Natural killer cell treated with Interleukin-12 subunit alpha and Interleukin-12 subunit beta and Interleukin-15 and Interleukin-18, amount 100 ng/mL, for 72 hours (primary cell): ENCODE measurements around the gene SULT1C2. TPM values are rescaled to one million over a fixed set of nuclear protein-coding genes. Genes with fewer than 3 reads are reported as not detected.
A peak's percentile ranks its signal among the peaks of the same experiment; 100 is the strongest.

ENCODE experiments used
- ATAC-seq, 2 donors: fragments of 150-1000 bp; cut with Tn5 transposase in 1 of 2; sonication (Bioruptor Pico), chemical (Tn5 transposase) in 1 of 2; 2 replicates each; pipeline ENCODE4 v1.10.0; 2021
- DNase-seq: peaks from one replicate; pipeline ENCODE4 v3.0.0; 2022; ENCODE audit warnings: low spot score
- H3K27ac Mint-ChIP-seq, 2 donors: 1 replicate in 1 of 2; 2 replicates in 1 of 2; pipeline ENCODE4 v1.8.0; 2022; ENCODE audit warnings: mixed read lengths in 2 of 2, mild to moderate bottlenecking in 1 of 2, moderate library complexity in 1 of 2
- H3K27me3 Mint-ChIP-seq, 2 donors: 1 replicate in 1 of 2; 2 replicates in 1 of 2; pipeline ENCODE4 v1.8.0; 2022; ENCODE audit warnings: mixed read lengths in 2 of 2
- H3K36me3 Mint-ChIP-seq: one replicate; pipeline ENCODE4 v1.8.0; 2022; ENCODE audit warnings: mixed read lengths
- H3K4me1 Mint-ChIP-seq, 2 donors: 1 replicate in 1 of 2; 2 replicates in 1 of 2; pipeline ENCODE4 v1.8.0; 2022; ENCODE audit warnings: low read depth in 2 of 2, mixed read lengths in 2 of 2, mild to moderate bottlenecking in 1 of 2
- H3K4me3 Mint-ChIP-seq: one replicate; pipeline ENCODE4 v1.8.0; 2022; ENCODE audit warnings: mixed read lengths
- H3K9me3 Mint-ChIP-seq: 2 replicates; pipeline ENCODE4 v1.8.0; 2022; ENCODE audit warnings: mixed read lengths
- total RNA-seq, 2 donors: library from RNA; stranded (reverse); gene quantifications; one replicate each; pipeline ENCODE4 v1.2.3, GENCODE V29; 2022

Gene SULT1C2
- total RNA-seq, result not detected

DNA sequence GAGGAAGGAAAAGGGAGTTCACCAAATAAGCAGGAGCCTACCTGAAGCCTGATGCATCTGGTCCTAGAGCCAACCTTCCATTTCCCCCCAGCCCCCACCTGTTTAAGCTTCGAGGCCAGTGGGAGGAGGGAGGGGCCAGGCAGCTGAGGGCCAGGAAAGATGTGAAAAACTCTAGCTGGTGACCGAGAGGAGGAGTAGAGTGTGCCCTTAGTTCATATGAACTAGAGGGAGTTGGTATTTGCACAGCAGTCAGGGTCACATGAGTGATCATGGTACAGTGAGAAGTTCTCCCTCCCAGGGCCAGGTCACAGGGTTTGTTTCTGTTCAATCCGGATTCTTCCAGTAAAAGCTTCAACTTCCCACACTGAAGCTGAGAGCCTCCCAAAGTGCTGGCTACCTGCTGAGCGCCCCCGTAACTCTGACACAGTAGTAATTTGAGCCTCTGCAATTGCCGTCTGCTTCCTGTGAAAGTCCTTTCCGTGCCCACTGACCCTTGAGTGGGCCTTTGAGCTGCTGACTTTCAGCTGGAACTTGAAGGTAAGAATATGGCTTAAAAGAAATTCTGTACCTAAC lies at the start of gene SULT1C2:
TSS of gene SULT1C2 (plus strand) at position 362 of the 573 bp plus-strand sequence. CDS start 4,773 bp downstream, outside the sequence.
- ATAC-seq (peak in 1 of 2 donors; percentile 32), DNase-seq (no peak)
- Mint-ChIP-seq H3K4me3 (no peak within 1 kb of the TSS), H3K27me3 (peaks cover 14 to 17% of the 10 kb centered on the region in 2 donors), H3K9me3 (peaks cover 3% of the 10 kb centered on the region), H3K4me1 (no peaks in the 10 kb centered on the region), H3K27ac (no peak within 1 kb of the TSS), H3K36me3 (no peaks in the 10 kb centered on the region)

- Mint-ChIP-seq H3K36me3 (no peaks in the 10 kb centered on the region), H3K27me3 (peaks cover 0 to 2% of the 10 kb centered on the region in 2 donors), H3K4me3 (no peak within 1 kb of the TSS), H3K27ac (no peak within 1 kb of the TSS), H3K9me3 (peaks cover 3% of the 10 kb centered on the region), H3K4me1 (no peaks in the 10 kb centered on the region)
- no peak for DNase-seq
- no peak for ATAC-seq
These were observed 48.9 kb upstream of the SULT1C2 start, which contains the start of gene SULT1C3 for GRCh38 chr2:108239786-108240185. TSS of gene SULT1C3 (plus strand) at chr2:108239968. CDS start at chr2:108247195, 7,227 bp downstream.

- H3K36me3 Mint-ChIP-seq, result no peaks in the 10 kb centered on the region
- no peaks in the 10 kb centered on the region for H3K9me3 Mint-ChIP-seq
- DNase-seq, result no peak
- no peak overlapping the region for H3K27ac Mint-ChIP-seq
- H3K27me3 Mint-ChIP-seq, result no peaks in the 10 kb centered on the region
- H3K4me1 Mint-ChIP-seq, result no peaks in the 10 kb centered on the region
- H3K4me3 Mint-ChIP-seq, result no peak overlapping the region
- no peak for ATAC-seq
These were observed 47.7 kb upstream of the SULT1C2 start for GRCh38 chr2:108240966-108241365.

DNA sequence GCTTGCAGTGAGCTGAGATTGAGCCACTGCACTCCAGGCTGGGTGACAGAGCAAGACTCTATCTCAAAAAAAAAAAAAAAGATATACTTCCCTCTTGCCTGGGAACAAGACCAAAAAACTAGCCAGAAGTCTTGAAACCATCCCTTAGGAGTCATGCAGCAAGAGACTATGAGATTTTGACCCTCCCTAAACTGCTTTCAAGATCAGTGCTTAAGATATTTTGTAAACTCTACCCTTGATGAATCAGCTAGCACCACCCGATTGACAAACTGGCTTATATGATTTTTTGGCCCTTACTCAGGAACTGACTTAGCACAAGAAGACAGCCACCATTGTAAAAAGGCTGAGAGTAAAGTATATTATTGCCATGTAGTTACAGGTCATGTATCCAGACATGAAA lies 45.1 kb upstream of the SULT1C2 start:
- DNase-seq (no peak), ATAC-seq (no peak)
- no peak overlapping the region for H3K27ac Mint-ChIP-seq
- H3K4me1 Mint-ChIP-seq, result no peaks in the 10 kb centered on the region
- H3K36me3 Mint-ChIP-seq, result no peaks in the 10 kb centered on the region
- no peak overlapping the region for H3K4me3 Mint-ChIP-seq
- no peaks in the 10 kb centered on the region for H3K27me3 Mint-ChIP-seq
- no peaks in the 10 kb centered on the region for H3K9me3 Mint-ChIP-seq

DNA sequence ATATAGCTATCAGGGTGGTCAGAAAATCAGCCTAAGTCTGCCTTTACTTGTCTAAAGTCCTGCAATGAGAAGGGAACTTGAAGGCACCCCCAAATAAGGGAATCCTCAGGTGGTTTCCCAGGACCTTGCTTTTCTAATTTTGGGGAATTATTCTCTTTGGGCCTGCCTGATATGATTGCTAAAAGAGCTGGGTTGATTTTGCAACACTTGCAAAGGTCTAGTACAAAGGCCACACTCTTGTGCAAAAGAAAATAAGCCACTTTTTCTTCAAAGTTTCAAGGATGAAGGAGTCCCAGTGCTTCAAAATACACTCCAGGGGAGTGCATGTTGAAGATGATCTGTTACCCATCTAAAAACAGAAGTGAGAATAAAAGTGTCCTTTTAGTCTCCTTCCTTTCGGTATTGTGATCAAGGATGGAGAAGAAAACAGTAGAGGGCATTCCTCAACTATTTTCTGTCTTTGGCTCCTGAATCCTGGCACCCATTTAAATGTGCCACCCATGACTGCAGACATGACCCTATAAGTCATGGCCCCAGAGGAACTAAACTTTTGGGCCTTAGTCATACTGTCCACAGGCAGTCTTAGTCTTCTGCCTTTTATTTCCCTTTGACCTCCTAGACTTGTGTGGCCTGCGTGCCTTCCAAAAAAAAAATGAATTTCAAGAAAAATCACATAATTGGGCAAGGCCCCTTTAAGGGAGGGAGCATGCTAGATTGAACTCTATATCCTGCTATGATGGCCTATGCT lies 43.9 kb upstream of the SULT1C2 start:
- Mint-ChIP-seq H3K9me3 (no peaks in the 10 kb centered on the region), H3K27me3 (no peaks in the 10 kb centered on the region), H3K36me3 (no peaks in the 10 kb centered on the region)

DNA sequence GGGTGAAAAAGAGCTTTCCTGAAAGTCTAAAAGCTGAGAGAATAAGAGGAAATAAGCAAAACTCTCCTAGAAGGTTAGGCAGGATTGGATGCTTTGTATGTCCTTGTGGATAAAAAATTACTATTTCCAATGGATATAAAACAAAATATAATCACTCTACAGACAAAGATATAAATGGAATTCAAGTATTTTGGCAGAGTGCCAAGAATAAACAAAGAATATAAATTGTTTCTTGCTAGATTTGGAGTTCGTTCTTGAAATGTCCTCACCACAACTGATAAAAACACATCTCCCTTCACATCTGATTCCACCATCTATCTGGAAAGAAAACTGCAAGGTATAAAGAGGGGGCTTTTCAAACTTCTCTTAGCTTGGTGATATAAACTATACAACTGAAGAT lies 35.6 kb upstream of the SULT1C2 start:
- ATAC-seq (no peak), DNase-seq (no peak)
- Mint-ChIP-seq H3K4me3 (no peak overlapping the region), H3K9me3 (no peaks in the 10 kb centered on the region), H3K27ac (no peak overlapping the region), H3K27me3 (peaks cover 3 to 24% of the 10 kb centered on the region in 2 donors), H3K36me3 (no peaks in the 10 kb centered on the region), H3K4me1 (no peaks in the 10 kb centered on the region)

More for the DNA sequence above, 43.9 kb upstream of the SULT1C2 start:
- H3K27ac Mint-ChIP-seq, result no peak overlapping the region
- H3K4me1 Mint-ChIP-seq, result no peaks in the 10 kb centered on the region
- H3K4me3 Mint-ChIP-seq, result no peak overlapping the region
- no peak for ATAC-seq
- no peak for DNase-seq

- no peaks in the 10 kb centered on the region for H3K36me3 Mint-ChIP-seq
- H3K4me3 Mint-ChIP-seq, result no peak overlapping the region
- peaks cover 3 to 11% of the 10 kb centered on the region in 2 donors for H3K27me3 Mint-ChIP-seq
- DNase-seq, result no peak
- no peak for ATAC-seq
- H3K4me1 Mint-ChIP-seq, result no peaks in the 10 kb centered on the region
- no peak overlapping the region for H3K27ac Mint-ChIP-seq
- no peaks in the 10 kb centered on the region for H3K9me3 Mint-ChIP-seq
These were observed 30.9 kb upstream of the SULT1C2 start for GRCh38 chr2:108257757-108258331.

DNA sequence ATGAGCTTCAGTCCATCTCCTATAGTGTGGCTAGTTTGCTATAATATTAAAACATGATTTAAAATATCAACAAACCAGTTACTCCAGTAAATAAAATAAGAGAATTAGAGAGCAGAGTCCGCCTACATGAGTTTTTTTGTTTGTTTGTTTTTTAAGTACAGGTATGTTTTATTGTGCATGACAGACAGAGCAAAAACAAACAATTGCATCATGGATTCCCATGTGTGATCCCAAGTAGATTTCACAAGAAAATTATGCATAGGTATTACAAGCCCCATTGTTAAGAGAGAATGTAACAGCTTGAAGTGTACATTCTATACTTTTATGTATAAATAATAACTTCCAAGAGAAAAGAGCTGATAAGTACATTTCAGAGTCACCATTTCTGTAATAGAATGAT lies 27.9 kb upstream of the SULT1C2 start:
- ATAC-seq, result no peak
- no peak for DNase-seq
- H3K9me3 Mint-ChIP-seq, result no peaks in the 10 kb centered on the region

DNA sequence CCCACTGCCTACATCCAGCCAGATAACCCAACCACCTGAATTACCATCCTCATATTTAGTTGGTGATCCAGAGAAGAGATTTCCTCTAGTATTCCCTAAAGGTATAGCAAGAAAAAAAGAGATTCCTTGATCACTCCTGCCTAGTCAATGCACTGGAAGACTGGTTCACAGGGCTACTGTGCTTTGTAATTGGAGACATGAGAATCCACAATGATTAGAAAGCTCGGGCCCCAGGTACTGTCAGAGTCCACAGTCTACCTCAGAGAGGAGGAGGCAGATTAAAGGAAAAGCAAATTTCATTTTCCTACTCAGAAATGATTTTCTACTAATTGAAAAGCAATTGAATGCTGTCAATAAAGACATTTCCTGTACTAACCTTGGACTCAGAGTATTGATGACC lies 26.7 kb upstream of the SULT1C2 start:
- no peaks in the 10 kb centered on the region for H3K9me3 Mint-ChIP-seq
- no peak for ATAC-seq

More for the DNA sequence above, 27.9 kb upstream of the SULT1C2 start:
- H3K36me3 Mint-ChIP-seq, result no peaks in the 10 kb centered on the region
- peaks cover 0 to 9% of the 10 kb centered on the region in 2 donors for H3K27me3 Mint-ChIP-seq
- H3K4me3 Mint-ChIP-seq, result no peak overlapping the region
- H3K4me1 Mint-ChIP-seq, result no peaks in the 10 kb centered on the region
- no peak overlapping the region for H3K27ac Mint-ChIP-seq

GRCh38 chr2:108263401-108263800 lies 25.3 kb upstream of the SULT1C2 start:
- no peaks in the 10 kb centered on the region for H3K36me3 Mint-ChIP-seq
- no peak overlapping the region for H3K4me3 Mint-ChIP-seq
- DNase-seq (no peak), ATAC-seq (no peak)
- no peak overlapping the region for H3K27ac Mint-ChIP-seq
- peaks cover 3 to 9% of the 10 kb centered on the region in 2 donors for H3K27me3 Mint-ChIP-seq
- no peaks in the 10 kb centered on the region for H3K9me3 Mint-ChIP-seq
- no peaks in the 10 kb centered on the region for H3K4me1 Mint-ChIP-seq

More for the DNA sequence above, 26.7 kb upstream of the SULT1C2 start:
- peaks cover 3 to 9% of the 10 kb centered on the region in 2 donors for H3K27me3 Mint-ChIP-seq
- H3K27ac Mint-ChIP-seq, result no peak overlapping the region
- no peak for DNase-seq
- no peaks in the 10 kb centered on the region for H3K36me3 Mint-ChIP-seq
- H3K4me3 Mint-ChIP-seq, result no peak overlapping the region
- H3K4me1 Mint-ChIP-seq, result no peaks in the 10 kb centered on the region

DNA sequence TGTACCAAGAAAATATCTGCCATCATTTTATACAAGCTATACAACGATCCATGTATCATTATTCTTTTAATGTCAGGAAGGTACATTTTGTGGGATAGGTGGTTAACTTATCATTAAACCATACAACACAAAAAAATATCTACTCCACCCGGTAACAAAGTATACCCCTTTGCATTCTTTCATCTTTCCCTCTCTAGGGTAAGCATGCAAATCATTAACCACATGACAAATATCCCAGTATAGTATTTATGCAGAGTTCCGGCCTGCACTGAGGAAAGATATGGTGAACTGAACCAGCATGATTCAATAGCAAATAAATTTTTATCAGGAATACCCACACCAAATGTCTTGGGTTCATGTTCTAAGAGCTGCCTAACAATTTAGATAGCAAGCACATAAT lies 22.5 kb upstream of the SULT1C2 start:
- Mint-ChIP-seq H3K27me3 (peaks cover 3 to 13% of the 10 kb centered on the region in 2 donors), H3K4me3 (no peak overlapping the region), H3K4me1 (no peaks in the 10 kb centered on the region), H3K27ac (no peak overlapping the region), H3K9me3 (no peaks in the 10 kb centered on the region), H3K36me3 (no peaks in the 10 kb centered on the region)
- DNase-seq (no peak), ATAC-seq (no peak)

GRCh38 chr2:108267101-108267500 lies 21.6 kb upstream of the SULT1C2 start:
- Mint-ChIP-seq H3K27ac (no peak overlapping the region), H3K36me3 (no peaks in the 10 kb centered on the region), H3K4me1 (no peaks in the 10 kb centered on the region), H3K9me3 (no peaks in the 10 kb centered on the region), H3K4me3 (no peak overlapping the region), H3K27me3 (peaks cover 3 to 13% of the 10 kb centered on the region in 2 donors)
- ATAC-seq, result no peak
- DNase-seq, result no peak

DNA sequence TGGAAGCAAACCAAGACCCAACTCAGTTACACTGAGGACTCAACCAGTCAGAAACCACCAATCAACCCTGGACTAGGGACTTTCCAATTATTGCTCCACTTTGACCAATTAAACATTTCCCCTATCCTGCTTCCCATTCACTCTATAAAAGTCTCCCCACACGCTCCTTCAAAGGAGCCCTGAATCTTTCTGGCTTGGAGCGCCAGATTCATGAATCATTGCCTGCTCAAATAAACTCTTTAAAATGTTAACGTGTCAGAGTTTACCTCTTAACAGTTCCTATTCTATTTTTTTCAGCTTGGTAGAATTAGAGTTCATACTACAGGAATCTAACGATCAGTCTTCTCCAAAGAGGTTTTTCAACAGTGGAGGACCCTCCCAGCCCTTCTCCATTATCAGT lies 20.7 kb upstream of the SULT1C2 start:
- Mint-ChIP-seq H3K27ac (no peak overlapping the region), H3K9me3 (no peaks in the 10 kb centered on the region), H3K36me3 (no peaks in the 10 kb centered on the region), H3K4me3 (no peak overlapping the region), H3K4me1 (no peaks in the 10 kb centered on the region), H3K27me3 (peaks cover 3 to 13% of the 10 kb centered on the region in 2 donors)
- no peak for DNase-seq
- ATAC-seq, result no peak

- DNase-seq (no peak), ATAC-seq (no peak)
- Mint-ChIP-seq H3K36me3 (no peaks in the 10 kb centered on the region), H3K27ac (no peak overlapping the region), H3K4me3 (no peak overlapping the region), H3K27me3 (peaks cover 3 to 9% of the 10 kb centered on the region in 2 donors), H3K4me1 (no peaks in the 10 kb centered on the region), H3K9me3 (no peaks in the 10 kb centered on the region)
These were observed 18.3 kb upstream of the SULT1C2 start for GRCh38 chr2:108270346-108270745.
